ENCODE measurements around the gene DCAF11.

DNA sequence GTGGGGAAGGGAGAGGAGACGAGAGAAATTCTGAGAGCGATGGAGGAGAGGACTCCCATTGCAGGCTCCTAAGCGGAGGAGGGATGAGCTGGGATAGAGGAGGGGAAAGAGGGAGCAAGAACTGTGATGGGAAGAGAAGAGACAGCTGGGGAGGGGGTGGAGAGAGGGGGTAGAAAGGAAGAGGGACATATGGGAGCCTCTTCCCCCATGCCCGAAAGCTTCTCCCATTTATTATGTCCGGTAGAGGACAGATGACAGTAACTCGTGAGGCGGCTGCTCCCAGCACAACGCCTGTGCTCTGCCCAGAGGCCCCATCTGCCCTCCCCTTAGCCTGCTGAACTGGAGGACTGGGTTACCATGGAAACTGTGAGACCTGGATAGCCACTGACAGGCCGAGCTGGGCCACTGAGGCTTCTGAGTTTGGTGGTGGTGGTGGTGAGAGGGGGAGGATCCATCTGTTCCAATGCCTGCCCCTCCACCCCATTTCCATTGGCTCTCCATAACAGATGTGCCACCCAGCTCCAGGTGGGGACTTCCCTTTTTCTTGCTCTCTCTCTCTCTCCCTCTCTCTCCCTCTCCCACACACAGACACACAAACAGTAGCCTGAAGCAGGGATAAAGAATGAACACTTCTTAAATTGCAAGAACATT lies 35.0 kb upstream of the DCAF11 start:
- TF ChIP-seq GATA2 (IDR thresholded peaks at IDR 0.05; ENCODE audit: low read depth, low read length) (no peak), GATA3 (IDR thresholded peaks at IDR 0.05; ENCODE audit: low read depth, low read length) (no peak)
